B cell (primary cell): ENCODE data around the gene ZP2. TPM values are rescaled to one million over a fixed set of nuclear protein-coding genes. Genes with fewer than 3 reads are reported as not detected.

ENCODE experiments used
- ATAC-seq: fragments of 200-7000 bp; cut with Tn5 transposase; one replicate; pipeline ENCODE4 v1.10.0; 2021; ENCODE audit warnings: low read depth, mild to moderate bottlenecking, moderate number of reproducible peaks, moderate library complexity
- CTCF ChIA-PET: fragments of 350-600 bp; sonication (Branson Sonifier 250); formaldehyde crosslinking; loops from one replicate; lab custom pipeline; 2021; ENCODE audit warnings: antibody characterized with exemption, inconsistent platforms; lab: Charles Lee
- POLR2A ChIA-PET: fragments of 350-600 bp; sonication (Branson Sonifier 250); formaldehyde crosslinking; loops from one replicate; lab custom pipeline; 2021; ENCODE audit warnings: antibody characterized with exemption; lab: Charles Lee
- DNase-seq: peaks from one replicate; pipeline ENCODE4 v3.0.0; 2013
- H2AFZ ChIP-seq: 2 replicates; pipeline ENCODE4 v1.6.1; 2012; ENCODE audit warnings: mild to moderate bottlenecking, low read depth, low read length; ENCODE audit not compliant: insufficient read depth, poor library complexity, severe bottlenecking
- H3K27ac ChIP-seq, 2 donors: 1 replicate in 1 of 2; 2 replicates in 1 of 2; pipeline ENCODE4 v1.5.1; 2012 to 2013; ENCODE audit warnings: low read length in 2 of 2, mild to moderate bottlenecking in 2 of 2, moderate library complexity in 1 of 2
- H3K27me3 ChIP-seq, 4 experiments: fragments of 200-600 bp in 1 of 4; sonication (generic) in 1 of 4; replicated peaks in 1 of 4; 1 replicate in 2 of 4; 2 replicates in 2 of 4; pipeline versions ENCODE4 v1.6.1 to v1.7.0; 2013 to 2016; ENCODE audit warnings: low read length in 3 of 4, mild to moderate bottlenecking in 2 of 4, mixed read lengths in 1 of 4, moderate library complexity in 1 of 4; ENCODE audit not compliant: insufficient read depth in 4 of 4, control insufficient read depth in 3 of 4; ENCODE audit errors: control extremely low read depth in 1 of 4
- H3K36me3 ChIP-seq, 2 experiments: replicated peaks in 1 of 2; 1 replicate in 1 of 2; 2 replicates in 1 of 2; pipeline versions ENCODE4 v1.6.1 to v1.7.1; 2013; ENCODE audit warnings: low read length in 1 of 2; ENCODE audit not compliant: insufficient read depth in 2 of 2, control insufficient read depth in 1 of 2; ENCODE audit errors: control extremely low read depth in 1 of 2, extremely low read depth in 1 of 2
- H3K4me1 ChIP-seq, 2 donors: fragments of 200-600 bp in 1 of 2; sonication (generic) in 1 of 2; 1 replicate in 1 of 2; 2 replicates in 1 of 2; pipeline versions ENCODE4 v1.5.1 to v1.6.1; 2013 to 2017; ENCODE audit warnings: low read length in 2 of 2; ENCODE audit not compliant: control insufficient read depth in 2 of 2, insufficient read depth in 2 of 2
- H3K4me2 ChIP-seq: replicated peaks from 2 replicates; pipeline ENCODE3; 2012; ENCODE audit warnings: mild to moderate bottlenecking, low read depth, low read length; ENCODE audit not compliant: poor library complexity, severe bottlenecking
- H3K4me3 ChIP-seq, 5 experiments: fragments of 200-600 bp in 1 of 5; sonication (generic) in 1 of 5; 1 replicate in 3 of 5; 2 replicates in 2 of 5; pipeline versions ENCODE4 v1.5.1 to v1.7.0; 2011 to 2016; ENCODE audit warnings: low read length in 4 of 5, mild to moderate bottlenecking in 4 of 5, low read depth in 2 of 5, control low read depth in 1 of 5, moderate library complexity in 1 of 5; ENCODE audit not compliant: insufficient read depth in 1 of 5; ENCODE audit errors: control extremely low read depth in 1 of 5, extremely low read depth in 1 of 5
- H3K79me2 ChIP-seq: fragments of 200-600 bp; sonication (generic); one replicate; pipeline ENCODE4 v1.6.0; 2016; ENCODE audit warnings: low read length; ENCODE audit not compliant: control insufficient read depth, insufficient read depth
- H3K9ac ChIP-seq: fragments of 200-600 bp; sonication (generic); 2 replicates; pipeline ENCODE4 v1.6.1; 2017; ENCODE audit warnings: mild to moderate bottlenecking, low read length, moderate library complexity
- H3K9me3 ChIP-seq, 3 donors: one replicate each; pipeline versions ENCODE4 v1.6.1 to v1.7.1; 2013; ENCODE audit warnings: low read length in 2 of 3; ENCODE audit not compliant: control insufficient read depth in 2 of 3, insufficient read depth in 1 of 3; ENCODE audit errors: control extremely low read depth in 1 of 3
- H4K20me1 ChIP-seq: 2 replicates; pipeline ENCODE4 v1.6.0; 2012; ENCODE audit warnings: mild to moderate bottlenecking, low read length; ENCODE audit not compliant: insufficient read depth, control insufficient read depth, poor library complexity, severe bottlenecking
- H3K27ac Mint-ChIP-seq: one replicate; pipeline ENCODE4 v1.8.0; 2021; ENCODE audit warnings: mixed read lengths
- H3K27me3 Mint-ChIP-seq: one replicate; pipeline ENCODE4 v1.8.0; 2021; ENCODE audit warnings: mixed read lengths
- H3K4me1 Mint-ChIP-seq: one replicate; pipeline ENCODE4 v1.8.0; 2021; ENCODE audit warnings: mixed read lengths
- H3K4me3 Mint-ChIP-seq: one replicate; pipeline ENCODE4 v1.8.0; 2021; ENCODE audit warnings: mixed read lengths
- H3K9me3 Mint-ChIP-seq: one replicate; pipeline ENCODE4 v1.8.0; 2022; ENCODE audit warnings: mixed read lengths; ENCODE audit not compliant: insufficient read depth
- EZH2 ChIP-seq: IDR thresholded peaks from 2 replicates; pipeline ENCODE4 v1.6.1; 2012; ENCODE audit warnings: borderline replicate concordance, low read depth, mild to moderate bottlenecking, moderate library complexity, low read length; ENCODE audit not compliant: insufficient read depth, poor library complexity, severe bottlenecking
- WGBS: methylation state at CpG from one replicate; pipeline ENCODE4 v1.1.5; 2013; ENCODE audit warnings: missing lambda C conversion rate; ENCODE audit not compliant: insufficient coverage; 5-methylcytosine and 5-hydroxymethylcytosine counted together
- intact Hi-C: fragments of 100-400 bp; cut with micrococcal nuclease; formaldehyde crosslinking; loops from one replicate; pipeline ENCODE4 v1.10.0; 2022
- polyA plus RNA-seq: library from polyadenylated mRNA; depleted of rRNA; stranded (reverse); fragments of >200 nt; gene quantifications from 2 replicates; pipeline ENCODE4 v1.2.3, GENCODE V29; 2012
- total RNA-seq, 2 donors: library from RNA; stranded (reverse); fragments of 120-200 nt in 1 of 2; gene quantifications; 1 replicate in 1 of 2; 2 replicates in 1 of 2; pipeline versions ENCODE4 v1.2.3 to v1.2.4, GENCODE V29; 2013 to 2022
- TF ChIP-seq, protein P1 (sequence below): fragments of 200-600 bp; IDR thresholded peaks from one replicate; pipeline ENCODE4 v1.8.0; 2022; ENCODE audit warnings: antibody characterized with exemption, mild to moderate bottlenecking

ZP2 gene
- total and polyA plus RNA-seq, 2 donors (not counting 1 experiment from before 2014, with no cell fraction given), result not detected

DNA sequence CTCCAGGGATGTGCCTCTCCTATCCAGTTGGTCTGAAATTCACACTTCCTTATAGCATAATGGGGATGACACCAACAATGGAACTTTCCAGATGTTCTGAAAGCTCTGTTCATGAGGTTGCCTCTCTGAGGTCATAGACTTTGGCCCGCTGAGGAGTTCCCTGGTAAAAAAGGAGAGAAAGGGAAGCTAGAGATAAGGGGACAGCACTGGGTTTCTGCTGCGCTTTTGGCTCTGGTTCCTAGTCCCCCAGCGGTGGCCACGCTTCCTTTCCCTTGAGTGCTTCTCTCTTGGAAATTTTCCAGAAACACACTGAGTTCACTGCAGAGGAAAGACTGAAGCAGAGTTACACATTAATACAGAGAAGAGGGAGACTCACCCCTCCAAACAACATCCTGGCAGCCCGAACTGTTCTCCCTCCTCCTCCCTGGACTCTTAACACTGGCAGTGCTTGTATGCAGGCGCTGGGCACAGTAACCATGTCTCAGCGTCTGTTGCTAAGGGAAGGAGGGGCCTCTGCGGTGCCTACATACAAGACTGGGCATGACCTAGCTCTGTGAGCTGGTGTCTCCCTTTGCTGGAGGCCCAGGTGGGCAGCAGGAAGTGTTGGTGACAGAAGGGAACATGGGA lies 60.9 kb downstream of the ZP2 start, which contains the start of gene DNAH3:
TSS of gene DNAH3 (minus strand) at position 472 of the 627 bp plus-strand sequence. CDS start 527 bp downstream, outside the sequence.
- H3K27me3 Mint-ChIP-seq, result peaks cover 35% of the 10 kb centered on the region
- Histone ChIP-seq H3K9ac (no peak within 1 kb of the TSS), H3K9me3 (no peaks in the 10 kb centered on the region), H3K27ac (no peak within 1 kb of the TSS), H3K4me2 (no peak within 1 kb of the TSS), H3K4me1 (no peaks in the 10 kb centered on the region), H3K36me3 (no peaks in the 10 kb centered on the region), H4K20me1 (no peaks in the 10 kb centered on the region), H3K79me2 (no peaks in the 10 kb centered on the region), H2AFZ (no peak within 1 kb of the TSS), H3K4me3 (no peak within 1 kb of the TSS), H3K27me3 (peaks cover 0 to 4% (median 2%) of the 10 kb centered on the region in 4 experiments)
- ChIA-PET POLR2A (no interaction called here), CTCF (no interaction called here)
- no peak within 1 kb of the TSS for H3K4me3 Mint-ChIP-seq
- intact Hi-C loops, result loop anchor here (10.0 kb wide), 1 partner anchor 404 kb away; no protein-coding TSS in a partner anchor
- no peak within 1 kb of the TSS for H3K27ac Mint-ChIP-seq
- TF ChIP-seq, protein P1, sequence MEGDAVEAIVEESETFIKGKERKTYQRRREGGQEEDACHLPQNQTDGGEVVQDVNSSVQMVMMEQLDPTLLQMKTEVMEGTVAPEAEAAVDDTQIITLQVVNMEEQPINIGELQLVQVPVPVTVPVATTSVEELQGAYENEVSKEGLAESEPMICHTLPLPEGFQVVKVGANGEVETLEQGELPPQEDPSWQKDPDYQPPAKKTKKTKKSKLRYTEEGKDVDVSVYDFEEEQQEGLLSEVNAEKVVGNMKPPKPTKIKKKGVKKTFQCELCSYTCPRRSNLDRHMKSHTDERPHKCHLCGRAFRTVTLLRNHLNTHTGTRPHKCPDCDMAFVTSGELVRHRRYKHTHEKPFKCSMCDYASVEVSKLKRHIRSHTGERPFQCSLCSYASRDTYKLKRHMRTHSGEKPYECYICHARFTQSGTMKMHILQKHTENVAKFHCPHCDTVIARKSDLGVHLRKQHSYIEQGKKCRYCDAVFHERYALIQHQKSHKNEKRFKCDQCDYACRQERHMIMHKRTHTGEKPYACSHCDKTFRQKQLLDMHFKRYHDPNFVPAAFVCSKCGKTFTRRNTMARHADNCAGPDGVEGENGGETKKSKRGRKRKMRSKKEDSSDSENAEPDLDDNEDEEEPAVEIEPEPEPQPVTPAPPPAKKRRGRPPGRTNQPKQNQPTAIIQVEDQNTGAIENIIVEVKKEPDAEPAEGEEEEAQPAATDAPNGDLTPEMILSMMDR, result no peak
- TF ChIP-seq EZH2, result no peak
- ATAC-seq (no peak), DNase-seq (no peak)
- no peaks in the 10 kb centered on the region for H3K4me1 Mint-ChIP-seq
- WGBS, result 14% methylated on average over 7 of the region's 8 CpGs
- no peaks in the 10 kb centered on the region for H3K9me3 Mint-ChIP-seq

Other genes starting within 250 kb of the ZP2 start
- gene DNAH3, start 60.7 kb downstream of the ZP2 start, total RNA-seq, result not detected in 2 replicates
- gene DNAH3, start 60.7 kb downstream of the ZP2 start, polyA plus RNA-seq, result not detected in 2 replicates
- gene LDAF1, start 52.9 kb downstream of the ZP2 start, total RNA-seq, result 21.1 and 21.9 TPM in 2 replicates
- 9.6 and 11.3 TPM in 2 replicates for gene LDAF1, start 52.9 kb downstream of the ZP2 start, polyA plus RNA-seq
- not detected in 2 replicates for gene ANKS4B, start 22.1 kb upstream of the ZP2 start, total RNA-seq
- not detected in 2 replicates for gene ANKS4B, start 22.1 kb upstream of the ZP2 start, polyA plus RNA-seq
- 5.1 and 8.2 TPM in 2 replicates for gene CRYM, start 66.7 kb upstream of the ZP2 start, total RNA-seq
- 2.2 and 3.3 TPM in 2 replicates for gene CRYM, start 66.7 kb upstream of the ZP2 start, polyA plus RNA-seq